Astrocyte of the spinal cord (primary cell): ENCODE measurements around the gene ABCD2.

ENCODE experiments used
- DNase-seq: peaks from one replicate; pipeline ENCODE4 v3.0.0; 2011; ENCODE audit warnings: low read depth, low spot score
- H3K4me3 ChIP-seq: 2 replicates; pipeline ENCODE4 v1.5.1; 2011; ENCODE audit warnings: low read depth, mild to moderate bottlenecking, low read length, moderate library complexity
- in situ Hi-C: cut with HindIII; loops from 2 replicates; pipeline ENCODE4 v1.10.0; 2017; ENCODE audit warnings: low sequenced_read_pairs
- TF ChIP-seq, protein P1 (sequence below): IDR thresholded peaks from 2 replicates; pipeline ENCODE4 v1.5.1; 2012; ENCODE audit warnings: low read depth, mild to moderate bottlenecking, low read length, inconsistent platforms

The ABCD2 gene

DNA sequence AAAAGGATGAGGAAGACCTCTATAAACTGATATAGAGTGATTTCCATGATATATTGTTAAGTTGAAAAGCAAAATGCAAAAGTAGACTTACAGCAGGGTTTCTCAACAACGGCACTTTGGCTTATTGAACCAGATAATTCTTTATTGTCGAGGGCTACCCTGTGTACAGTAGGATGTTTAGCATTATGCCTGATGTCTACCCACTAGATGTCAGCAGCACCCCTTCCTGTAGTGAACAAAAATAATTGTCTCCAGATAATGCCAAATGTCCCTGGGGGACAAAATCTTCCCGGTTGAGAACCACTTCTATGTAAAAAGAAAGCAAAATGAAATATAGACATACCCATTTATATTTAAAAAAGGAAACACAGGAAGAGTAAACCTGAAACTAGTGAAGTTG is 32.4 kb downstream of the ABCD2 start:
- DNase-seq: peak; percentile 33
- H3K4me3 ChIP-seq: no peak overlapping the region
- in situ Hi-C loops: no loop called here
- TF ChIP-seq, protein P1, sequence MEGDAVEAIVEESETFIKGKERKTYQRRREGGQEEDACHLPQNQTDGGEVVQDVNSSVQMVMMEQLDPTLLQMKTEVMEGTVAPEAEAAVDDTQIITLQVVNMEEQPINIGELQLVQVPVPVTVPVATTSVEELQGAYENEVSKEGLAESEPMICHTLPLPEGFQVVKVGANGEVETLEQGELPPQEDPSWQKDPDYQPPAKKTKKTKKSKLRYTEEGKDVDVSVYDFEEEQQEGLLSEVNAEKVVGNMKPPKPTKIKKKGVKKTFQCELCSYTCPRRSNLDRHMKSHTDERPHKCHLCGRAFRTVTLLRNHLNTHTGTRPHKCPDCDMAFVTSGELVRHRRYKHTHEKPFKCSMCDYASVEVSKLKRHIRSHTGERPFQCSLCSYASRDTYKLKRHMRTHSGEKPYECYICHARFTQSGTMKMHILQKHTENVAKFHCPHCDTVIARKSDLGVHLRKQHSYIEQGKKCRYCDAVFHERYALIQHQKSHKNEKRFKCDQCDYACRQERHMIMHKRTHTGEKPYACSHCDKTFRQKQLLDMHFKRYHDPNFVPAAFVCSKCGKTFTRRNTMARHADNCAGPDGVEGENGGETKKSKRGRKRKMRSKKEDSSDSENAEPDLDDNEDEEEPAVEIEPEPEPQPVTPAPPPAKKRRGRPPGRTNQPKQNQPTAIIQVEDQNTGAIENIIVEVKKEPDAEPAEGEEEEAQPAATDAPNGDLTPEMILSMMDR: peak; percentile 41

DNA sequence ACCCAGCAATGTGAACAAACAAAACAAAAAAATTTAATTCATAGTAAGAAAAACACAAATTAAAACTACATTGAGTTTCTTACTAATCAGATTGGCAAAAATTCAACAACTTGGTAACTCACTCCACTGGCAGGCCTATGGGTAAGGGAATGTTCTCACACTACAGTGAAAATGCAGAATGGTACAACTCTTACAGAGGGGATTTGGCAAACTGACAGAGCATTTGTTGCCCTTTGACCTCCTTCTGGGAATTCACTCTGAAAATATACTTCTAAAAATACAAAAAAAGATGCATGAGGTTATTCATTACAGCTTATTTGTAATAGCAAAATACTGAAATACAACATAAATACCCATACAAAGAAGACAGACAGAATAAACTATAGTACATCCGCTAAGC is 32.8 kb downstream of the ABCD2 start:
- TF ChIP-seq, protein P1: no peak
- H3K4me3 ChIP-seq: no peak overlapping the region
- no peak for DNase-seq
- in situ Hi-C loops: no loop called here

DNA sequence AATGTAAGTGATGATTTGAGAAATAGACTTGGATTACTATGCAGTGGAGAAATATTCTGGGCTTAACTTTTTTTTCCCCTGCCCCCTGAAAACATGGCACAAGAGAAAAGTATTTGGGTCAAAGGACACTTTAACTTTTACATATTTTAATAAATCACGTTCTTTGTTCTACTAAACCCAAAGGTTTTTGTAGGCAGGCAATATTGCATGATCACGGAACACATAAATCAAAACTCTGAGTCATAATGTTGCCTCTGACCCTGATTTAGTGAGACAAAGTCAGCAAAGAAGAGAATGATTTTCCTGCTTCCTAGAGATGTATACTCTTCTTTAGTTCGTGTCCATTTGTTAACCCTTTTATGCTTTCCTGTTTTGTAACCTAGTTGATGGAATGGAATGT is 38.0 kb downstream of the ABCD2 start:
- TF ChIP-seq, protein P1: no peak
- no peak for DNase-seq
- in situ Hi-C loops: no loop called here
- H3K4me3 ChIP-seq: no peak overlapping the region

DNA sequence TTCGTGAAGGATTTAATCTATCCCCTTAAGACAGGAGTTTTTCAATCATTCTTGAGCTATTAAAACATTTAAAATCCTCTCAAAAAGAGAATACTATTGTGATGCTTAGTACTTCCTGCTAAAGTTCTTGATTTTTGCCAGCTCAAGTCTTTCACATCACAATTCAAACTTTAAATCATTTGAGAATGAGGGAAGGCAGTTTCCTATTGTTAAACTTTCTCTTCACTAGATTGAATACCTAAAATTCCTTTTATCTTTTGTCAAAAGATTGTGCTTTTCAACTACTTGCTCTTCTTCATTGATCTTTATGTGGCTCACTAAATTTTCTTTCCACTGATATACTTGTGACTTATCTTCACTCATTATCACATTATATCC is 44.1 kb downstream of the ABCD2 start:
- in situ Hi-C loops: no loop called here
- H3K4me3 ChIP-seq: no peak overlapping the region
- DNase-seq: no peak
- TF ChIP-seq, protein P1: no peak

DNA sequence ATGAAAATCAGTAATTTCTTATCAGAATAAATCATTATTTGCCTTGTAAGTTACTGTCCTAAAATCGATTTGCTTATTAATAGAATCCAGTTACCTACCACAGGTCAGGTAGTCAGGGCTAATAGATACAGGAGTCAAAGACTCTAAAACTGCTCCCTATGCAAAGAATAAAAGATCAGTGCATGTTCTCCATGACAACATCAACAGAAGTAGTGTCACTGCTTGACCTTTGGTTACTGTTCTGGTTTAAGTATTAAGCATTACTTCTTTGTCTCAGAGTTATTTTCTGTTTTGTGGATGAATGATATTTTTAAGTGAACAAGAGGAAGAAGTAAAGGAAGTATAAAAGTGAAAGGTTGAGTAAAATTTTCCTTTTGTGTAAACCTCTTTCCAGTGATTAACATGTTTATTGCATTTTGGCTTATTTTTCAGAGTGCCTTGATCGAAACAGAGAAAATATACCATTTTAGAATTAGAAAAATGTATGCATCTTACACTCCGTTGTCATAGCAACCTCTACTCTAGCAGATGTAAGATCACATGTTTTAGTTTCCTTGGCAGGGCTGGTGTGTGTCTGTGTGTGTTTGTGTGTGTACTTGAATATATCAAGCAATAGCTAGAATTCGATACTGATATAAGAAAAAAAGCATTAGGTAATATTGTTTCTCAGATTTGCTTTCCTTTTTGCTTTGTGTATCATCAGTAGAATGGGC is 44.7 kb downstream of the ABCD2 start:
- no peak for DNase-seq
- TF ChIP-seq, protein P1: no peak
- in situ Hi-C loops: no loop called here
- no peak overlapping the region for H3K4me3 ChIP-seq

DNA sequence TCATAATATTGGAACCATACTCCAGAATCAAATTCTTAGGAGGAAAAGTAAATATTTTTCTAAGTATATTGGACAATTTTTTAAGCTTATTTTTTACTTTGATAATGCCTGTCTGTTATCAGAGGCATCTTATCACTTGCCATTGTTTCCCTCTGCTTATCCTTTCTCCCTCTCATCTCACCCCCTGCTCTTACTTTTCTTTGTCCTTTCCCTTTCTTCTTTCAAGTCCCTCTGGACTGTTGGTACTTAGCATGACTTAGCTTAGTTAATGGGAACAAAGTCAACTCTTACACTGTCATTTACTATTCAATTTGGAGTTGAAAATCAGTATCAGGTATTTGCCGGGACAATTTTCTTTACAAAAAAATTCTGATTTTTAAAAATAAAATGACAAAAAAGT is 45.2 kb downstream of the ABCD2 start:
- DNase-seq: no peak
- TF ChIP-seq, protein P1: no peak
- in situ Hi-C loops: no loop called here
- no peak overlapping the region for H3K4me3 ChIP-seq

DNA sequence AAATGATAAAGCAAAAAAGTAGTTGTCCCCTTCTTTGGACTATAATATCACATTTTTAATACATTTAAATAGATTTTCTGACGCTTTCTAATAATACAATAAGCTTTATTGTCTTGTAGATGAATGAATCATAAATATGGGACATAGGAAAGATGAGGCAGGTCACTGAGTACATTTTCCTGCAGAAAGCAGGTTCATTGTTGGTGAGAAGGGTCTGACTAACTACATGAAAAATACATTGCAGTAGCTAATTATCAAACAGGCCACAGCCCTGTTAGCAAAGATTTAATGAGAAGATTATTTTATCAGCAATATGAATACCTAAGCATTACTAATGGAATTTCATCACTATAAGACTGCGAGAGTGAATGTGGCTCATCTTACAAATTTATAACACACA is 45.6 kb downstream of the ABCD2 start:
- TF ChIP-seq, protein P1: no peak
- DNase-seq: no peak
- in situ Hi-C loops: no loop called here
- H3K4me3 ChIP-seq: no peak overlapping the region
